ENCODE results near the gene CHRDL1. TPM values are rescaled to one million over a fixed set of nuclear protein-coding genes. Genes with fewer than 3 reads are reported as not detected.

CHRDL1 gene
- total RNA-seq, 1 donor: 8.0 TPM

- no peaks in the 10 kb centered on the region for H3K36me3 ChIP-seq (ENCODE audit: insufficient read depth, low read length)
- H3K4me2 ChIP-seq (ENCODE audit: insufficient read depth, low read length): no peak overlapping the region
- no peak for TF ChIP-seq CTCF (IDR thresholded peaks at IDR 0.05; ENCODE audit: extremely low read depth, low read depth, low read length)
- DNase-seq (ENCODE audit: insufficient read length, low spot score, missing footprints): no peak
- H3K4me1 ChIP-seq (ENCODE audit: insufficient read depth, low read length): peaks cover 10% of the 10 kb centered on the region
- no peak overlapping the region for H3K4me3 ChIP-seq (ENCODE audit: insufficient read depth, low read length)
- H3K27me3 ChIP-seq (ENCODE audit: insufficient read depth, low read length): peaks cover 6% of the 10 kb centered on the region
- no peak overlapping the region for H2AFZ ChIP-seq (ENCODE audit: low read length)
- no peaks in the 10 kb centered on the region for H4K20me1 ChIP-seq (ENCODE audit: insufficient read depth, low read length)
- H3K9me3 ChIP-seq (ENCODE audit: low read depth, low read length): no peaks in the 10 kb centered on the region
- H3K79me2 ChIP-seq (ENCODE audit: insufficient read depth, low read length): no peaks in the 10 kb centered on the region
- no peak overlapping the region for H3K27ac ChIP-seq (ENCODE audit: low read depth, low read length)
Measured at GRCh38 chrX:110732266-110732665, 63.4 kb downstream of the CHRDL1 start.

GRCh38 chrX:110723844-110724243 lies 71.8 kb downstream of the CHRDL1 start:
- H3K4me1 ChIP-seq (ENCODE audit: insufficient read depth, low read length): no peaks in the 10 kb centered on the region
- no peak for DNase-seq (ENCODE audit: insufficient read length, low spot score, missing footprints)
- no peak overlapping the region for H2AFZ ChIP-seq (ENCODE audit: low read length)
- no peak for TF ChIP-seq CTCF (IDR thresholded peaks at IDR 0.05; ENCODE audit: extremely low read depth, low read depth, low read length)
- no peaks in the 10 kb centered on the region for H3K9me3 ChIP-seq (ENCODE audit: low read depth, low read length)
- H3K4me3 ChIP-seq (ENCODE audit: insufficient read depth, low read length): no peak overlapping the region
- H3K27ac ChIP-seq (ENCODE audit: low read depth, low read length): no peak overlapping the region
- H3K36me3 ChIP-seq (ENCODE audit: insufficient read depth, low read length): no peaks in the 10 kb centered on the region
- H3K79me2 ChIP-seq (ENCODE audit: insufficient read depth, low read length): no peaks in the 10 kb centered on the region
- H3K27me3 ChIP-seq (ENCODE audit: insufficient read depth, low read length): peaks cover 16% of the 10 kb centered on the region
- H3K4me2 ChIP-seq (ENCODE audit: insufficient read depth, low read length): no peak overlapping the region
- H4K20me1 ChIP-seq (ENCODE audit: insufficient read depth, low read length): no peaks in the 10 kb centered on the region

GRCh38 chrX:110722135-110722534 lies 73.5 kb downstream of the CHRDL1 start:
- peaks cover 19% of the 10 kb centered on the region for H3K27me3 ChIP-seq (ENCODE audit: insufficient read depth, low read length)
- no peaks in the 10 kb centered on the region for H4K20me1 ChIP-seq (ENCODE audit: insufficient read depth, low read length)
- no peaks in the 10 kb centered on the region for H3K79me2 ChIP-seq (ENCODE audit: insufficient read depth, low read length)
- no peak overlapping the region for H3K4me2 ChIP-seq (ENCODE audit: insufficient read depth, low read length)
- H3K4me3 ChIP-seq (ENCODE audit: insufficient read depth, low read length): no peak overlapping the region
- no peak for DNase-seq (ENCODE audit: insufficient read length, low spot score, missing footprints)
- no peak for TF ChIP-seq CTCF (IDR thresholded peaks at IDR 0.05; ENCODE audit: extremely low read depth, low read depth, low read length)
- no peaks in the 10 kb centered on the region for H3K9me3 ChIP-seq (ENCODE audit: low read depth, low read length)
- H3K27ac ChIP-seq (ENCODE audit: low read depth, low read length): no peak overlapping the region
- no peaks in the 10 kb centered on the region for H3K36me3 ChIP-seq (ENCODE audit: insufficient read depth, low read length)
- no peaks in the 10 kb centered on the region for H3K4me1 ChIP-seq (ENCODE audit: insufficient read depth, low read length)
- H2AFZ ChIP-seq (ENCODE audit: low read length): no peak overlapping the region

GRCh38 chrX:110713666-110714065 lies 82.0 kb downstream of the CHRDL1 start:
- no peak for TF ChIP-seq CTCF (IDR thresholded peaks at IDR 0.05; ENCODE audit: extremely low read depth, low read depth, low read length)
- no peak for DNase-seq (ENCODE audit: insufficient read length, low spot score, missing footprints)
- Histone ChIP-seq H3K27ac (ENCODE audit: low read depth, low read length) (no peak overlapping the region), H3K79me2 (ENCODE audit: insufficient read depth, low read length) (no peaks in the 10 kb centered on the region), H3K4me1 (ENCODE audit: insufficient read depth, low read length) (no peaks in the 10 kb centered on the region), H3K36me3 (ENCODE audit: insufficient read depth, low read length) (no peaks in the 10 kb centered on the region), H3K4me2 (ENCODE audit: insufficient read depth, low read length) (no peak overlapping the region), H3K9me3 (ENCODE audit: low read depth, low read length) (no peaks in the 10 kb centered on the region), H2AFZ (ENCODE audit: low read length) (no peak overlapping the region), H3K27me3 (ENCODE audit: insufficient read depth, low read length) (peaks cover 15% of the 10 kb centered on the region), H3K4me3 (ENCODE audit: insufficient read depth, low read length) (no peak overlapping the region), H4K20me1 (ENCODE audit: insufficient read depth, low read length) (no peaks in the 10 kb centered on the region)
